WTC11 (cell line): ENCODE measurements around the gene C1R. TPM values are rescaled to one million over a fixed set of nuclear protein-coding genes. Genes with fewer than 3 reads are reported as not detected.

ENCODE experiments used
- ATAC-seq: fragments of 200-7000 bp; cut with Tn5 transposase; 2 replicates; pipeline ENCODE4 v1.10.0; 2021; ENCODE audit warnings: mild to moderate bottlenecking, moderate library complexity
- CTCF ChIA-PET: fragments of 300-600 bp; sonication (Branson Sonifier 250); formaldehyde crosslinking; loops from one replicate; lab custom pipeline; 2021; ENCODE audit warnings: antibody characterized with exemption; lab: Charles Lee
- POLR2A ChIA-PET: fragments of 350-600 bp; sonication (Branson Sonifier 250); formaldehyde crosslinking; loops from one replicate; lab custom pipeline; 2021; ENCODE audit warnings: antibody characterized with exemption; lab: Charles Lee
- DNase-seq: peaks from one replicate; pipeline ENCODE4 v3.0.0; 2021; ENCODE audit warnings: low spot score
- H3K27ac Mint-ChIP-seq: 2 replicates; pipeline ENCODE4 v1.8.0; 2021; ENCODE audit warnings: mixed read lengths
- H3K27me3 Mint-ChIP-seq: 2 replicates; pipeline ENCODE4 v1.8.0; 2021; ENCODE audit warnings: low read depth, mild to moderate bottlenecking, moderate library complexity, mixed read lengths
- H3K36me3 Mint-ChIP-seq: 2 replicates; pipeline ENCODE4 v1.8.0; 2021; ENCODE audit warnings: mixed read lengths
- H3K4me1 Mint-ChIP-seq: 2 replicates; pipeline ENCODE4 v1.8.0; 2022; ENCODE audit warnings: mixed read lengths
- H3K4me3 Mint-ChIP-seq: 2 replicates; pipeline ENCODE4 v1.8.0; 2021; ENCODE audit warnings: mild to moderate bottlenecking, moderate library complexity, mixed read lengths
- H3K9me3 Mint-ChIP-seq: 2 replicates; pipeline ENCODE4 v1.8.0; 2021; ENCODE audit warnings: mixed read lengths
- ATF6 ChIP-seq: sonication (generic); formaldehyde crosslinking; IDR thresholded peaks from 2 replicates; pipeline ENCODE4 v1.8.1; 2023; ENCODE audit warnings: mild to moderate bottlenecking, missing genetic modification reagents
- ESRRA ChIP-seq: sonication (generic); formaldehyde crosslinking; IDR thresholded peaks from 2 replicates; pipeline ENCODE4 v1.8.1; 2022; ENCODE audit warnings: mild to moderate bottlenecking, missing genetic modification reagents, borderline replicate concordance
- ETV6 ChIP-seq: sonication (generic); formaldehyde crosslinking; IDR thresholded peaks from 2 replicates; pipeline ENCODE4 v1.8.1; 2022; ENCODE audit warnings: mild to moderate bottlenecking, missing genetic modification reagents
- FOXJ3 ChIP-seq: sonication (generic); formaldehyde crosslinking; IDR thresholded peaks from 2 replicates; pipeline ENCODE4 v1.9.0; 2021; ENCODE audit warnings: missing genetic modification reagents, mild to moderate bottlenecking, borderline replicate concordance
- FOXK1 ChIP-seq: sonication (generic); formaldehyde crosslinking; IDR thresholded peaks from 2 replicates; pipeline ENCODE4 v1.8.0; 2022; ENCODE audit warnings: mild to moderate bottlenecking, moderate library complexity, missing genetic modification reagents
- IRF1 ChIP-seq: sonication (generic); formaldehyde crosslinking; IDR thresholded peaks from 2 replicates; pipeline ENCODE4 v1.8.0; 2023; ENCODE audit warnings: missing genetic modification reagents
- NFE2L1 ChIP-seq: sonication (generic); formaldehyde crosslinking; IDR thresholded peaks from 2 replicates; pipeline ENCODE4 v1.8.1; 2023; ENCODE audit warnings: missing genetic modification reagents
- NFYB ChIP-seq: sonication (generic); formaldehyde crosslinking; conservative IDR thresholded peaks from 2 replicates; pipeline ENCODE4 v1.8.0; 2022; ENCODE audit warnings: low read depth, missing genetic modification reagents
- RORB ChIP-seq: fragments of 250-450 bp; sonication (Bioruptor Pico); IDR thresholded peaks from 2 replicates; pipeline ENCODE4 v1.9.0; 2021; ENCODE audit warnings: mild to moderate bottlenecking
- STAT6 ChIP-seq: sonication (generic); formaldehyde crosslinking; conservative IDR thresholded peaks from 2 replicates; pipeline ENCODE4 v1.8.1; 2023; ENCODE audit warnings: mild to moderate bottlenecking, low read depth, missing genetic modification reagents, moderate library complexity
- TP53 ChIP-seq: sonication (generic); formaldehyde crosslinking; IDR thresholded peaks from 2 replicates; pipeline ENCODE4 v1.8.1; 2023; ENCODE audit warnings: mild to moderate bottlenecking, missing genetic modification reagents
- ZMAT4 ChIP-seq: fragments of 250-450 bp; sonication (Bioruptor Pico); IDR thresholded peaks from 2 replicates; pipeline ENCODE4 v1.9.0; 2021; ENCODE audit warnings: mild to moderate bottlenecking
- ZNF263 ChIP-seq: sonication (generic); formaldehyde crosslinking; IDR thresholded peaks from 2 replicates; pipeline ENCODE4 v1.8.1; 2022; ENCODE audit warnings: low read depth, mild to moderate bottlenecking, moderate library complexity, missing genetic modification reagents
- ZNF281 ChIP-seq: sonication (generic); formaldehyde crosslinking; IDR thresholded peaks from 2 replicates; pipeline ENCODE4 v1.8.0; 2023; ENCODE audit warnings: mild to moderate bottlenecking, missing genetic modification reagents
- total RNA-seq: library from RNA; stranded (reverse); gene quantifications from 3 replicates; pipeline ENCODE4 v1.2.3, GENCODE V29; 2021

Gene C1R
- total RNA-seq, 1 experiment from 2014 or later = 8.4 TPM

GRCh38 chr12:7091171-7091570, 1.1 kb downstream of the C1R start (continued):
- TF ChIP-seq ZNF263 (CRISPR knock-in tag) = no peak
- no peak for TF ChIP-seq NFE2L1

GRCh38 chr12:7090222-7090998, 1.8 kb downstream of the C1R start:
- CTCF ChIA-PET = interaction anchor here (1.0 to 7.7 kb wide), 6 partner anchors 18 to 146 kb away, joined by 3 to 63 read pairs (median 4); partner anchors contain the start of genes C1RL and C1S

GRCh38 chr12:7089196-7089871, 2.9 kb downstream of the C1R start:
- Mint-ChIP-seq H3K4me1 (peaks cover 23% of the 10 kb centered on the region), H3K27ac (no peak overlapping the region), H3K27me3 (no peaks in the 10 kb centered on the region; the same call in 1 of the 2 replicates), H3K4me3 (no peak overlapping the region), H3K36me3 (no peaks in the 10 kb centered on the region), H3K9me3 (no peaks in the 10 kb centered on the region)
- ATAC-seq = no peak
- ChIA-PET POLR2A (no interaction called here), CTCF (interaction anchor here (1.2 to 7.7 kb wide), 3 partner anchors 19 to 29 kb away, joined by 3 to 63 read pairs (median 5); partner anchors contain the start of genes C1RL and C1S)
- no peak for DNase-seq
- no peak for TF ChIP-seq ESRRA (CRISPR knock-in tag)
- TF ChIP-seq ZNF281 (CRISPR knock-in tag) = no peak
- no peak for TF ChIP-seq FOXK1 (CRISPR knock-in tag)
- TF ChIP-seq NFYB (CRISPR knock-in tag) = no peak
- no peak for TF ChIP-seq STAT6 (CRISPR knock-in tag)
- no peak for TF ChIP-seq ATF6 (CRISPR knock-in tag)
- TF ChIP-seq IRF1 (CRISPR knock-in tag) = no peak
- TF ChIP-seq TP53 (CRISPR knock-in tag) = no peak
- TF ChIP-seq RORB (CRISPR knock-in tag) = no peak
- TF ChIP-seq ETV6 (CRISPR knock-in tag) = no peak

More at GRCh38 chr12:7090222-7090998, 1.8 kb downstream of the C1R start:
- DNase-seq (peak; percentile 51), ATAC-seq (peak; percentile 70)
- Mint-ChIP-seq H3K9me3 (no peaks in the 10 kb centered on the region), H3K4me1 (peaks cover 24% of the 10 kb centered on the region), H3K27ac (0 out of 2 replicates have a peak overlapping the region, but pooled peaks have one; percentile 4), H3K4me3 (peak overlapping the region; percentile 42), H3K27me3 (no peaks in the 10 kb centered on the region; the same call in none of the 2 replicates), H3K36me3 (no peaks in the 10 kb centered on the region)
- POLR2A ChIA-PET = interaction anchor here (1.0 kb wide), 1 partner anchor 13 kb away, joined by 3 read pairs; no protein-coding TSS in a partner anchor
- TF ChIP-seq FOXJ3 (CRISPR knock-in tag) (no peak), ZMAT4 (no peak), ESRRA (CRISPR knock-in tag) (no peak), ZNF281 (CRISPR knock-in tag) (peak; percentile 73; the same call in 1 of the 2 replicates)
